HUDEP-2 (cell line): ENCODE results near the gene ZFP37.
"Not testable (repeated sequence)": the region's sequence is repeated elsewhere in the genome, so short reads cannot be mapped to it uniquely, and the experiment has no call there.

ENCODE experiments used
- DNase-seq, 76 experiments: peaks; one replicate each; lab custom pipeline; 2025; ENCODE audit not compliant: unreplicated experiment in 76 of 76; lab: John Stamatoyannopoulos, UW

Gene ZFP37

GRCh38 chr9:113056191-113057106, at the start of gene ZFP37:
Gene ZFP37 (minus strand): TSS chr9:113056724. CDS start chr9:113056688, 36 bp downstream.
- peak in 39 of 76 experiments; percentile 1 to 79 (median 43) for DNase-seq

- DNase-seq = not testable (repeated sequence)
Measured at GRCh38 chr9:113105345-113105744, 48.8 kb upstream of the ZFP37 start.

DNA sequence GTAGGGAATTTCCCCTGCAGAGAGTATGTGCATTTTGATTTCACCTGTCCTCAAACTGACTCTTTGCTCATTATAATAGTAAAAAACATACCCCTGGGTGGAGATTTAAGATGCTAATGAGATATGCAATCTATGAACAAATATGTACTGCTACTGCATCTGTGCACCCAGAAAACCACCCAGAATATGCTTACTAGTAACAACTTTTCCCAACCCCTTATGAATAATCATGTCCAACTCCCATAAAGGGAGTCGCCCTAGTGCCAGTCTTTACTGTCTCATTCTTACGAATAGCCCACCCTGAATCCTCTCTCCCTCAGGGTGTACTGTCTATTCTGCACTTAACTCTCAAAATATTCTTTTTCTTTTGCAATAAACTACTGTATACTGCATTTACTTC, 39.0 kb upstream of the ZFP37 start:
- DNase-seq = no peak

DNA sequence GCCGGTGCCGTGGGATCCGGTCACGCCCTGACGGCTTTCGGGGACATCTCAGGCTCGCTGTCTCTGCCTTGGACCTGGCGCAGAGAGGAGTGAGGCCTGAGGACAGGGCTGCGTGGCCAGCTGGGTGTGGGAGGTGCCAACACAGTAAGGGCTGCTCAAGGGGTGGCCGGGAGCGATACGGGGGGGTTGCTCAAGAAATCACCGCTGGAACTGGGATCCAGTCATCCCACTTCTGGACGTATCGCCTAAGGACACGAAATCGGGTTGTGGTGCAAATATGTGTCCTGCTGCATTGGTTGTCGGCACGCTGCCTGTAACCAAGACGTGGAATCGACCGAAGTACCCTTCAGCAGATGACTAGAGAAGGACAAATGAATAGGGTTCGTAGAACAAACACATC, 33.4 kb upstream of the ZFP37 start:
- not testable (repeated sequence) for DNase-seq

DNA sequence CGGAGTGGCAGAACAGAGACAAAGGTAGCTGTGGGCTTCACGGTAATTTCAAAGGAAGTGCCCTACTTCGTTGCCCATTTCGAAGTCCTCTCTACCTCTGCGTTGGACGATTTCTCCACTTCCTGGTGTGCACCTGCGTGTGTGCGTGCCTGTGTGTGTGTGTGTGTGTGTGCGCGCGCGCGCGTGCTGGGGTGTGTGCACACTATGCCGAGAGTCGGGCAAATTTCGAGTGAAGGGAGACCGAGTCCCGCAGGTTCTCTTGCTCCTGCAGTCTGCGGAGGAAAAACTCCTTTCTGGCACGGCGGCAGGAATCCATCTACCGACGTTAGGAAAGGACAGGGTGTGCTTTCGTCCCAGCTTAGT, 32.6 kb upstream of the ZFP37 start:
- not testable (repeated sequence) for DNase-seq

DNA sequence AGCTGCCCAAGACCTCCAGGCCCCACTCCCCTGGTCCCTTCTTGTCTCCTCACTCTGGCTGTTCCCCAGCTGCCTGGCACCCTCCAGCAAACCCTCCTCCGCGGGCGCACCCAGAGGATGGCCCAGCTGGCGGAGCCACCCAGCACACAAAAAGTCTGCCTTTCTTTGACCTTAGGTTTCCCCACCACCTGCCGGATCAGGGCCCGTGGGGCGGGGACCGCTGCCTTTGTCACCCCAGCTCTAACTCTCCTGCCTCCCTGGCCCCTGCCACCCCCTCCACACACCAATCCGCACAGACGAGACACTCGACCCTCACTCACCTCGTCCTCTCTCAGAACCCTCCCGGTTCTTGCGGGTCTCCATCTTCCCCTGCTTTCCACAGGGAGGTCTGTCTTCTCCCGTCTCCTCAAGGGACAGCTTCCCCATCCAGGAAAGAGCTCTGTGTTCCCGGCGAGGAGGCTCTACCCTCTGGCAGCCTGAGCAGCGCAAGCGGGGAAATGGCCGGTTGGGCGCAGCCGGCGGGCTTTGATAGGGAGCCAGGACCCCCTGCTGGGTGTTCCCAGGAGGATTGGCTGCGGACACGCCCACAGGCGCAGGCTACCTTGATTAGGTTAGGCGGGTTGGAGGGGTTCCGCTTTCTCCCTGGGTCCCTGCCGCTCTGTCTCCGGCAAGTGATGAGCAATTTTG, 32.1 kb upstream of the ZFP37 start:
- not testable (repeated sequence) for DNase-seq

GRCh38 chr9:113062932-113063310, 6.4 kb upstream of the ZFP37 start:
- DNase-seq = peak in 3 of 76 experiments; percentile 2 to 9 (median 2)

- not testable (repeated sequence) for DNase-seq
Measured at GRCh38 chr9:113062256-113062931, 5.9 kb upstream of the ZFP37 start.

DNA sequence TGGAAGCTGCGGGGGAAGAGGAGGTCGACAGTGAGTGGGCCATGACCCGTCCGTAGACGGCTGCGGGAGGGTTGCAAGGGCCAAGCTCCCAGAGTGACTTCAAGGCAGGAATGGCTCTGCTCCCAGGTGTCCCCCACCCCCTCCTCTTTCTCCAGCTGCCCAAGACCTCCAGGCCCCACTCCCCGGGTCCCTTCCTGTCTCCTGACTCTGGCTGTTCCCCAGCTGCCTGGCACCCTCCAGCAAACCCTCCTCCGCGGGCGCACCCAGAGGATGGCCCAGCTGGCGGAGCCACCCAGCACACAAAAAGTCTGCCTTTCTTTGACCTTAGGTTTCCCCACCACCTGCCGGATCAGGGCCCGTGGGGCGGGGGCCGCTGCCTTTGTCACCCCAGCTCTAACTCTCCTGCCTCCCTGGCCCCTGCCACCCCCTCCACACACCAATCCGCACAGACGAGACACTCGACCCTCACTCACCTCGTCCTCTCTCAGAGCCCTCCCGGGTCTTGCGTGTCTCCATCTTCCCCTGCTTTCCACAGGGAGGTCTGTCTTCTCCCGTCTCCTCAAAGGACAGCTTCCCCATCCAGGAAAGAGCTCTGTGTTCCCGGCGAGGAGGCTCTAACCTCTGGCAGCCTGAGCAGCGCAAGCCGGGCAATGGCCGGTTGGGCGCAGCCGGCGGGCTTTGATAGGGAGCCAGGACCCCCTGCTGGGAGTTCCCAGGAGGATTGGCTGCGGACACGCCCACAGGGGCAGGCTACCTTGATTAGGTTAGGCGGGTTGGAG, 4.7 kb upstream of the ZFP37 start:
- DNase-seq = peak in 2 of 76 experiments; percentile 0 to 2

DNA sequence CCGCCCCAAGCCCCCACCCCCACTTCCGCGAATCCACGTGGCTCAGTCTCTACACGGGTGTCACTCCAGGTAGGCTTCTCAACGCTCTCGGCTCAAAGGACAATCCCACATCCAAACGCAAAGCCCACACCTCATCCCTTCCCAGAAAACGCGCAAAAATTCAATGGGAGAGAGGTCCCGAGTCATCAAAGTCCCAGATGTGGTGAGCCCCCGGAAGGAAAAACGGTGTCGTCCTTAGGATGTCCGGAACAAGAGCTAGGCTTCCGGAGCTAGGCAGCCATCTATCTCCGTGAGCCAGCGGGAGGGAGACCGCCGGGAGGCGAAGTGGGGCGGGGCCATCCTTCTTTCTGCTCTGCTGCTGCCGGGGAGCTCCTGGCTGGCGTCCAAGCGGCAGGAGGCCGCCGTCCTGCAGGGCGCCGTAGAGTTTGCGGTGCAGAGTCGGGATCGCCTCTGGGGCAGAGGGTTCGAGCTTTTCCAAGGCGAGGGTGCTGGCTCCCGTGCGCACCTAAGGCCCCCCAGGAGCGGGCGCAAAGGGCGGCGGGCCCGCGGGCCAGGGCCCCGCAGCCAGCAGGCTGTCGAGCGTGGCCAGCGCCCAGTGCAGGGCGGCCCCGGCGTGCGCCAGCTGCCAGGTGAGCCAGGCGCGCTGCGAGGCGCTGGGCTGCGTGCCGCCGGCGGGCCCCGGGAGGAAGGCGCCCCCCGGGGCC, 3.2 kb upstream of the ZFP37 start:
- DNase-seq = not testable (repeated sequence)

GRCh38 chr9:113057193-113057592, 669 bp upstream of the ZFP37 start:
- DNase-seq = no peak

- no peak for DNase-seq
Measured at GRCh38 chr9:113042884-113043657, 13.5 kb downstream of the ZFP37 start.

DNA sequence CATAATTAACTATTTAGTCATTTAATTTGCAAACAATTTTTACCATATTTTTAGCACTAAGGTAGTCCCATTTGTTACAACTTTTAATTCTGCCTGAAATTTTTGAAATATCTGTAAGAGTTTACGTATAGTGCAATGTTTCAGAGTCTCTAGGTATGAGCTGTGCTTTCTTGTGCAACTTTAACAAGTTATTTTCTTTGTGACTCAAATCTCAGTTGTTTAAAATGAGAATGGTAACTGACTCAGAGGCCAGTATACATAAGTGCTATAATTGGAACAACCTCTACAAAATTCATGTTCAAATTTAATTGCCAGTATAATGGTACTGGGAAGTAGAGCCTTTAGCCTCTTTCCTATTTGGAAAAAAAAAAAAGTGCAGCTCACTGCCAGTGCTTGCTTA, 30.3 kb downstream of the ZFP37 start:
- no peak for DNase-seq

- DNase-seq = no peak
Measured at GRCh38 chr9:113018247-113018646, 38.3 kb downstream of the ZFP37 start.

GRCh38 chr9:113012492-113012891, 44.0 kb downstream of the ZFP37 start:
- DNase-seq = no peak

GRCh38 chr9:113011911-113012381, 44.6 kb downstream of the ZFP37 start, which contains the start of gene ZNF883:
Gene ZNF883 (minus strand): TSS chr9:113012192.
- no peak for DNase-seq

DNA sequence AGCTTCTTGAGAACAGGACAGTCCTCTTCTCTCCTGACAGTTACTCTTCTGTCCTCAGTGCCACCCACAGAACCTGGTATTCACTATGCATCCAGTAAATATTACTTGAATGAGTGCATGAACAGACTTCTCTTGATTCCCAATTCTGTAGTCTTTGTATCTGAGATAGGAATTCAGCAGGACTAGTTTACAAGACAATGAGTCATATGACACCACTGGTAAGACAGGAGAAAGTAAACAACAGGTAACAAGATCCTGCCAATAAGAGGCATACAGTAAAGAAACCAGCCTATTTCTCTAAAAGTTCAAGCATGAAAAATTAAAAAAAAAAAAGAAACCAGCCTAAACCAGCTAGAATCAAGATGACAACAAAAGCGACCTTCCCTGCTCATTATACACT, 50.7 kb downstream of the ZFP37 start:
- no peak for DNase-seq

- DNase-seq = no peak
Measured at GRCh38 chr9:112997236-112997941, 59.1 kb downstream of the ZFP37 start.
